ENCODE data around the gene TOX3. TPM values are rescaled to one million over a fixed set of nuclear protein-coding genes. Genes with fewer than 3 reads are reported as not detected.

Gene TOX3
- not detected in 2 replicates for total RNA-seq (2014; rRNA removed; shearing (Covaris generic))
- 0.07 TPM in 1 of 2 replicates, not detected in the other for polyA plus RNA-seq (2015; cell fraction: cytosol; rRNA removed)
- polyA plus RNA-seq (2015; cell fraction: nucleus; rRNA removed): not detected in 2 replicates

- in situ Hi-C loops (cut with HindIII; ENCODE audit: low pct_unique_long_range_greater_than_20kb, low sequenced_read_pairs): no loop called here
- DNase-seq (ENCODE audit: low read depth, low spot score): no peak
These were observed at the start of gene TOX3 for GRCh38 chr16:52547004-52547833. TOX3 (minus strand) TSS chr16:52547143; CDS start chr16:52546723, 420 bp downstream.

GRCh38 chr16:52592778-52593177, 45.8 kb upstream of the TOX3 start:
- in situ Hi-C loops (cut with HindIII; ENCODE audit: low pct_unique_long_range_greater_than_20kb, low sequenced_read_pairs): no loop called here
- no peak for DNase-seq (ENCODE audit: low read depth, low spot score)

- DNase-seq (ENCODE audit: low read depth, low spot score): peak; percentile 91
- in situ Hi-C loops (cut with HindIII; ENCODE audit: low pct_unique_long_range_greater_than_20kb, low sequenced_read_pairs): no loop called here
These were observed 45.1 kb upstream of the TOX3 start for GRCh38 chr16:52591934-52592592.

- no peak for DNase-seq (ENCODE audit: low read depth, low spot score)
- in situ Hi-C loops (cut with HindIII; ENCODE audit: low pct_unique_long_range_greater_than_20kb, low sequenced_read_pairs): no loop called here
These were observed 44.5 kb upstream of the TOX3 start for GRCh38 chr16:52591471-52591870.

- in situ Hi-C loops (cut with HindIII; ENCODE audit: low pct_unique_long_range_greater_than_20kb, low sequenced_read_pairs): no loop called here
- no peak for DNase-seq (ENCODE audit: low read depth, low spot score)
These were observed 39.2 kb upstream of the TOX3 start for GRCh38 chr16:52586159-52586558.

GRCh38 chr16:52584354-52585320, 37.7 kb upstream of the TOX3 start:
- no peak for DNase-seq (ENCODE audit: low read depth, low spot score)
- in situ Hi-C loops (cut with HindIII; ENCODE audit: low pct_unique_long_range_greater_than_20kb, low sequenced_read_pairs): no loop called here

GRCh38 chr16:52581530-52581929, 34.6 kb upstream of the TOX3 start:
- DNase-seq (ENCODE audit: low read depth, low spot score): peak; percentile 70
- in situ Hi-C loops (cut with HindIII; ENCODE audit: low pct_unique_long_range_greater_than_20kb, low sequenced_read_pairs): no loop called here

GRCh38 chr16:52580488-52580887, 33.5 kb upstream of the TOX3 start:
- DNase-seq (ENCODE audit: low read depth, low spot score): no peak
- in situ Hi-C loops (cut with HindIII; ENCODE audit: low pct_unique_long_range_greater_than_20kb, low sequenced_read_pairs): no loop called here

DNA sequence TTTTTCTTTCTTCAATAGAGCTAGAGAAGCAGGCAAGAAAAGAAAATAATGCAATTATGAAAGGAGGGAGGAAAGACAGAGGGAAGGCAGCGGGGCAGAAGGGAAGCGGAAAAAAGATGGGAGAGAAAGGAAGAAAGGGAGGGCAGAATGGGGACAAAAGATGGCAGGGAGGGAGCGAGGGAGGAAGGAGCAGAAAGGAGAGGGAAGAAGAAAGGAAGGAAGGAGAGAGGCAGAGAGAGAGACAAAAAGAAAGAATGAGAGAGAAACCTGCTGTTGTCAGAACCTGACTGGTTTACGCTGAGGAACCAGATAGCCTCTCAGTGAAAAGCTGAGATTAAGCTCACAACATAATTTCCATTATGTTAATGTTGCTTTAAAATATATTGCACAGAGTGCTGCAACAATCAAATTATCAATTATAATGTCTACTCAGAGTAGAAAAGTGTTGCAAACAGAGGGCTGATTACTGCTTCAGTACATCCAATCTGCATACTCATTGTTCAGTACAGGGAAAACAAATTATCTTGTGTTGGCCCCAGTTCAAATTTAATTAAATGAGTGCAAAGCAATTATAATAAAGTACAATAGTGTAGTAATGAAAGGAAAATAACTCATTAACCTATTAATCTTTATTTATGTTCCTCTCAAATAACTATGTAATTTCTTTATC, 32.0 kb upstream of the TOX3 start:
- DNase-seq (ENCODE audit: low read depth, low spot score): no peak
- in situ Hi-C loops (cut with HindIII; ENCODE audit: low pct_unique_long_range_greater_than_20kb, low sequenced_read_pairs): no loop called here

DNA sequence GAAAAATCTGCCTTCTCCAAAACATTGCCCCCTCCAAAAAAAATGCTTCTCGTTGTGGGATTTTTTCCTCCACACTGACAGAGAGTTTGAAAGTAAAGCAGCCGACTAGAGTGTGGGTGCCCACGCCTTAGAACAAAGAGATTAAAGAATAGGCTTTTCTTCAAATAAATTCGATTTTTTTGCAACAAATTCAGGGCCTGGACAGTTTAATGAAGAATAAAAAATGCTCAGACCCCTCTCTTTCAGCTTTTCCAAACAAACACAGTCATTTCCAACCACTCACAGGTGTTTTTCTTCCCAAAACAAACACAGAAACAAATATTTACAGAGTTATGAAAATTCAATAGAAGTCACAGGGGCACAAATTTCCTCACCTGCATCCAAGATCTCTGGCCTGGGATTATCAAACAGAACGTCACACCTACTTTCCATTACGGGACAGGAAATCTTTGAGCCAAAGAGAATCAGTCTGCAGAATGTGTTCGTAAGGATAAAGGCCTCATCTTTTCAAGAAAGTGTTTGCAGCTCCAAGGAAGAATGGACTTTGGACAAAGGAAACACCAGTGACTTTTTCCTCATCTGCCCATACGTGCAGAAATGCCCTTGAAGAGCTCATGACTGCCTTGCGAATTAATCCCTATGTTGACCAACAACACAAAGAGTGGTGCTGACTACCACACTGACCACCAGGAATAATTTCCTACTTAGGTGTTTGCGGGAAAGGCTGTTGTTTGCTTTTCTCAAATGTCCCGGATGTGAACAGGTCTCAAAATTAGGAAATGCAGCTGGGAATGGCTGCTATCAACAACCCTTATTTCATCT, 31.3 kb upstream of the TOX3 start:
- in situ Hi-C loops (cut with HindIII; ENCODE audit: low pct_unique_long_range_greater_than_20kb, low sequenced_read_pairs): no loop called here
- no peak for DNase-seq (ENCODE audit: low read depth, low spot score)

DNA sequence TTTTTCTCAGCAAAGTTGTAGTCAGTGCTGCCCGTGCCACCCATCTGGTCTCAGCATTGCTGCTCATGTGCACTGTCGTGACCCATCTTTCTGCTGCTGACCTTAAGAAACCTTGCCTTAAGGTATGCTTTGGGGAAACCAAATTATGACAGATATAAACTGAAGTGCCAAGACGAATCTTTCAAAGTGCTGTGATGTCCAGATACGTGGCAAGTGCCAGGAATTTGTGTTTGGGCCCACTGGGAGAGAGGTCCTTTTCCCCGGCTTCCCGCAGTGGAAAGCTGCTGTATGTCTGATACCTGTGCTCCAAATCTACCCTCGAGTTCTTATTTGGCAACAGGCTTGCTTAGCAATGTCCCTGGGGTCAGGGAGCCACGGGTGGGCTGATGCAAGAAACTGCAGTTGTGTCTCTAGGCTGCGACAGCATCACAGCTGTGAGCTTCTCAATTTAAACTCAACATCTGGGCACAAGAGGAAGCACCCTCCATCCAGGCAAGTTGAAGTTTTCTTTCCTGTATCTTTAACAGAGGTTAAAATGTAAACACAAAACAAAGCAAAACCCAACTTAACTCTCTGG, 30.3 kb upstream of the TOX3 start:
- in situ Hi-C loops (cut with HindIII; ENCODE audit: low pct_unique_long_range_greater_than_20kb, low sequenced_read_pairs): no loop called here

GRCh38 chr16:52573365-52574299, 26.7 kb upstream of the TOX3 start:
- DNase-seq (ENCODE audit: low read depth, low spot score): no peak
- in situ Hi-C loops (cut with HindIII; ENCODE audit: low pct_unique_long_range_greater_than_20kb, low sequenced_read_pairs): no loop called here

More for the DNA sequence above, 30.3 kb upstream of the TOX3 start:
- no peak for DNase-seq (ENCODE audit: low read depth, low spot score)

- in situ Hi-C loops (cut with HindIII; ENCODE audit: low pct_unique_long_range_greater_than_20kb, low sequenced_read_pairs): no loop called here
These were observed 25.7 kb upstream of the TOX3 start for GRCh38 chr16:52572656-52573055.

DNA sequence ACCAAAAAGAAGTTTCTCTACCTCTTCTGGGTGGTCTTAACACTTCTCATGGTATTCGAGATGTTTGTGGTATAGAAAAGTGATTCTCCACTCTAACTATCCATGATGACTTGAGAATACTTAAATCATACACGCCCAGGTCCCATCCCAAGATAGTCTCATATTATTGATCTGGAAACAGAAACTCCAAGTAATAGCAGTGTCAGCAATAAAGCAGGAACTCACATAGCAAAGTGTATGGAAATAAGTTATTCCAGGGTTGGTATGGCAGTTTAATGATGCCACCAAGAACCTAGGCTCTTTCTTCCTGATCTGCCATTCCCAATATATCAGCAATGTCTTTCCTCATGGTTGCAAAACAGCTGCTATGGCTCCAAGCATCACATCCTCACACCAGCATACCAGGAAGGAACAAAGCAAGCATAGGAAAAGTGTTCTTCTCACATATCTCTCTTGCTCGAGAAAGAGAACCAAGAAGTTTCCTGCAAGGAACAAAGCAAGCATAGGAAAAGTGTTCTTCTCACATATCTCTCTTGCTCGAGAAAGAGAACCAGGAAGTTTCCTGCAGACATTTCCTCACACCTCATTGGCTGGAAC, 23.6 kb upstream of the TOX3 start:
- in situ Hi-C loops (cut with HindIII; ENCODE audit: low pct_unique_long_range_greater_than_20kb, low sequenced_read_pairs): no loop called here
- DNase-seq (ENCODE audit: low read depth, low spot score): no peak

More at GRCh38 chr16:52572656-52573055, 25.7 kb upstream of the TOX3 start:
- DNase-seq (ENCODE audit: low read depth, low spot score): peak; percentile 2

GRCh38 chr16:52569701-52570100, 22.8 kb upstream of the TOX3 start:
- in situ Hi-C loops (cut with HindIII; ENCODE audit: low pct_unique_long_range_greater_than_20kb, low sequenced_read_pairs): no loop called here
- no peak for DNase-seq (ENCODE audit: low read depth, low spot score)
